Astrocyte of the cerebellum (primary cell): ENCODE data around the gene HEATR1.
A peak's percentile ranks its signal among the peaks of the same experiment; 100 is the strongest.

Source experiments
- DNase-seq: peaks from one replicate; pipeline ENCODE4 v3.0.0-alpha.2; 2011; ENCODE audit warnings: low read depth
- H3K4me3 ChIP-seq: 2 replicates; pipeline ENCODE4 v1.5.1; 2011; ENCODE audit warnings: mild to moderate bottlenecking, low read depth, low read length, moderate library complexity
- in situ Hi-C: cut with HindIII; loops from 2 replicates; pipeline ENCODE4 v1.10.0; 2017; ENCODE audit warnings: low sequenced_read_pairs
- TF ChIP-seq, protein P1 (sequence below): IDR thresholded peaks from 2 replicates; pipeline ENCODE4 v1.5.1; 2012; ENCODE audit warnings: low read length, low read depth, moderate library complexity, mild to moderate bottlenecking; ENCODE audit errors: missing control alignments

Gene HEATR1

DNA sequence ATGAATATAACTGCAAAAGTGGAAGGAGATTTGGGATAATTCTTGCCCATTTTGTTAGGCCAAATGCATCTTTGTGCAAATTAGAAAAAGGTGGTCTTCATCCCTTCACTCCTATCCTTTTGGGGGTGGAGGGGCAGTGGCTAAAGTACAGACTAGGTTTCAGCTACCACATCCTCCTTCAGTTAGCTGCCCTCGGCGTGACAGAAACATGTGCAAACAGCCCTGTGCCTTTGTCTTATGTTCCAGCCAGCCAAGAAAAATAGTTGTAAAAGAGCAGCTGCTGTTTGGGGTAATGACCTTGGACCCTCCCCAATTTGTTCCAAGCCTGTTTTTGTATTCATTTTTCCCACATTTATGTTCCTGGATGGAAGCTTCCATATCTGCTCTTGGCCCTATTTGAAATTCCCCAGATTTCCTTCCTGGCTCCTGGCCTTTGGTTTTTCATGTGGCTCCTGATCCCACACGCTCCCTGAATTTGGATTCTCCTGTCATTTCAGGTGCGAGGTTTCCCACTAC lies 88.8 kb downstream of the HEATR1 start:
- peak; percentile 29 for DNase-seq
- TF ChIP-seq, protein P1, sequence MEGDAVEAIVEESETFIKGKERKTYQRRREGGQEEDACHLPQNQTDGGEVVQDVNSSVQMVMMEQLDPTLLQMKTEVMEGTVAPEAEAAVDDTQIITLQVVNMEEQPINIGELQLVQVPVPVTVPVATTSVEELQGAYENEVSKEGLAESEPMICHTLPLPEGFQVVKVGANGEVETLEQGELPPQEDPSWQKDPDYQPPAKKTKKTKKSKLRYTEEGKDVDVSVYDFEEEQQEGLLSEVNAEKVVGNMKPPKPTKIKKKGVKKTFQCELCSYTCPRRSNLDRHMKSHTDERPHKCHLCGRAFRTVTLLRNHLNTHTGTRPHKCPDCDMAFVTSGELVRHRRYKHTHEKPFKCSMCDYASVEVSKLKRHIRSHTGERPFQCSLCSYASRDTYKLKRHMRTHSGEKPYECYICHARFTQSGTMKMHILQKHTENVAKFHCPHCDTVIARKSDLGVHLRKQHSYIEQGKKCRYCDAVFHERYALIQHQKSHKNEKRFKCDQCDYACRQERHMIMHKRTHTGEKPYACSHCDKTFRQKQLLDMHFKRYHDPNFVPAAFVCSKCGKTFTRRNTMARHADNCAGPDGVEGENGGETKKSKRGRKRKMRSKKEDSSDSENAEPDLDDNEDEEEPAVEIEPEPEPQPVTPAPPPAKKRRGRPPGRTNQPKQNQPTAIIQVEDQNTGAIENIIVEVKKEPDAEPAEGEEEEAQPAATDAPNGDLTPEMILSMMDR = no peak
- no peak overlapping the region for H3K4me3 ChIP-seq
- in situ Hi-C loops = no loop called here

DNA sequence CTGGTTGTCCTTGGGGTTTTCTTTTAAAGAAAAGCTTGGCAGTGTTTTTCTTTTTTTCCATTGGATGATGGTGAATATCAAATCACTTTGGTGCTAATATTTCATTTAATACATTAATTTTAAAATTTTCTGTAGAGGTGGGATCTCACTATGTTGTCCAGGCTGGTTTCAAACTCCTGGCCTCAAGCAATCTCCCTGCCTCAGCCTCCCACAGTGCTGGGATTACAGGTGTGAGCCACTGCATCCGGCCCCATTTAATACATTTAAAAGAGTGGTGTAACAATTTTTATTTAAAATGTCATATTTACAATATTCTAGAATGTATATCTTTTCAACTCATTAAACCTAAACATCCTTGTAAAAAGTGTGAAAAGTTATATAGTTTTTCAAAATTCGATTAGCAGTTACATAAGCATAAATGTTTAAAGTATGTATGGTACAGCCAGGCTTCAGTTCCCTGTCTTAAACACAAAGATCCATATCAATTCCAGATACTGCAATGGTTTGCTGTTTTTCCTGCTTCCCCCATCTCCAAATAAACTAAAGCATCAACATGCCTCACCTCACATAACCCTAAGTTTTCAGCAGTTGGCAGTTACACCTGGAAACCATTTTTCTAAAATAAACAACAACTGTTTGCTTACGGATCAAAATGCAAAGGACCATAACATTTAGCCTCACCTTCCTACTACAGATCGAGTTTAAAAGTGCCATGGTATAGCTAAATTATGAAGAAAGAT lies 89.4 kb downstream of the HEATR1 start:
- no peak for DNase-seq
- in situ Hi-C loops = no loop called here
- H3K4me3 ChIP-seq = no peak overlapping the region

DNA sequence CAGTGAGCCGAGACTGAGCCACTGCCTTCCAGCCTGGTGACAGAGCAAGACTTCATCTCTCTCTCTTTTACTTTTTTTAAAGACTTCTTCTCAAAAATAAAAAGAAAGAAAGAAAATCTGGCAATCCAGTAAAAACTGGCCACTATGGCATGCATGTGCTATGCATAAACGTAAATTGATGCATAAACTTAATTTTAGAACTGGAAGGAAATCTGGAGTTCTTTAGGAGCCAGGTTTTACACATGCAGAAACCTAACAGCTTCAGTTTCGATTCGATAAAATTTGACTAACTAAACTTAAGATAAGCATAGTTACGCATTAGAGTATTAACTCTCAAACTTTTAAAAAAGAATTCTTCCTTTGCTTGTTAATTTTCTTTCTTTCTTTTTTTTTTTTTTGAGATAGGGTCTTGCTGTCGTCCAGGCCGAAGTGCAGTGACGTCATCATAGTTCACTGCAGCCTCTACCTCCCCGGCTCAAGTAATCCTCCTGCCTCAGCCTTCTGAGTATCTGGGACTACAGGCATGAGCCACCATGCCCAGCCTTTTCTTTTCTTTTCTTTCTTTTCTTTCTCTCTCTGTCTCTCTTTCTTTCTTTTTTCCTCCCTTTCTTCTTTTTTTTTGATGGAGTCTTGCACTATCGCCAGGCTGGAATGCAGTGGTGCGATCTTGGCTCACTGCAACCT lies 92.4 kb downstream of the HEATR1 start:
- DNase-seq = no peak
- no peak overlapping the region for H3K4me3 ChIP-seq
- TF ChIP-seq, protein P1 = no peak
- in situ Hi-C loops = no loop called here

More for the DNA sequence above, 89.4 kb downstream of the HEATR1 start:
- TF ChIP-seq, protein P1 = no peak

DNA sequence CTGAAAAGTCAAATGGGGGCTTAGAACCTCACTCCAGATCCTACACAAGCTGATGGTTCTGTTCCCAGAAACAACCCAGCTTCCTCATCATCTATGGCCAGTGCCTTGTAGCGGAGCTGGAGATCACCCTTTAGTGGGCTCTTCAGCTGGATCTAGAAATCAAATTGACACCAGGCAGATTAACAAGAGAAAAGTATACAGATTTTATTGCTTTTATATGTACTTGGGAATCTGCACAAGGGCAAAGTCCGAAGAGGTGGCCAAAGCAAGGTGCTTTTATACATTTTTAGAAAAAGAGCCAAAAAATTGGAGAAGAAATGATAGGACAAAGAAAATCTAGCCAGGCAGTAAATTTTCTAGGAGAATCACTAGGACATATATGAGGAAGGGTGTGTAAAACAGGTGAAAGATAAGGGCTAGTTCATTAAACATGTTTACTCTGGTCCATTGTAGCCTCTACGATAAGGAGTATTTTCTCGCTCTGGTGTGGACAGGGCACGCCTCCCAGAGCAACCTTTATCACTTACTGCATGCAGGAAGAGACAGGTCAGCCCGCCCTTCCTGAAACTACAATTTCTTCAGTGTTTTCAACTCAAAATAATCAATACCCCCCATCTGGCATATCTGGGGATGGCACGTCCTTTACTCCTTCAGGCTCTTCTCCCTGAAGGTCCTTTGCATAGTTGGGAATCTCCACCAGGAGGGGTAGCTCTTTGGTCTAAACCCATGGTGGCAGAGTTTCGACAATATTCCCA lies 94.5 kb downstream of the HEATR1 start:
- TF ChIP-seq, protein P1 = no peak

DNA sequence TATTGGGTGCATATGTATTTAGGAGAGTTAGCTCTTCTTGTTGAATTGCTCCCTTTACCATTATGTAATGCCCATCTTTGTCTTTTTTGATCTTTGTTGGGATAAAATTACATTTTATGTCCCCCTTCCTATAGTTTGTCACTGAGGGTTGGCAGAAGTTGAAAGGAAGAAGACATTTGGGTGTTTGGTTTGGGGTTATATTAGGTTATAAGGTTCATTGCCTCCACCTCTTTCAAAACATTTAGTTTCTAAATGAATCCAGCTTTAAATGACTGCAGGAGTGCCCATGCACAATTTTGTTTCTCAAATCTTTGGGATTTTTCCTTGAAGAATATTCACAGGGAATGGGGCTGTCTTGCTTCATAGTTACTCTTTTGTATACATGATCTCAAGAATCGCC lies 95.1 kb downstream of the HEATR1 start:
- in situ Hi-C loops = no loop called here
- TF ChIP-seq, protein P1 = no peak
- DNase-seq = no peak
- H3K4me3 ChIP-seq = no peak overlapping the region

More for the DNA sequence above, 94.5 kb downstream of the HEATR1 start:
- no peak overlapping the region for H3K4me3 ChIP-seq
- no peak for DNase-seq
- in situ Hi-C loops = no loop called here

DNA sequence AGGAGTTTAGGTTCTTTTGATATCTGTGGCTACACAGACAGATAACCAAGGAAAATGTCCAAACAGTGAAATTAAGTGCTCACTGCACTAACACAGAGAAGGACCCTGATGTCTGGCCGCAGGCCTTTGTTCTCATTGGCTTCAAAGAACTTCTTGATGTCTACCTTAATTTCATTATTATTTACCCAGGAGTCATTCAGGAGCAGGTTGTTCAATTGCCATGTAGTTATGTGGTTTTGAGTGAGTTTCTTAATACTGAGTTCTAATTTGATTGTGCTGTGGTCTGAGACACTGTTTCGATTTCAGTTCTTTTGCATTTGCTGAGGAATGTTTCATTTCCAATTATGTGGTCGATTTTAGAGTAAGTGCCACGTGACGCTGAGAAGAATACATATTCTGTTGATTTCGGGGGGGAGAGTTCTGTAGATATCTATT lies 95.7 kb downstream of the HEATR1 start:
- DNase-seq = no peak

More for the DNA sequence above, 95.7 kb downstream of the HEATR1 start:
- no peak overlapping the region for H3K4me3 ChIP-seq
- TF ChIP-seq, protein P1 = no peak
- in situ Hi-C loops = no loop called here
